ENCODE results near the gene OTUB2. TPM values are rescaled to one million over a fixed set of nuclear protein-coding genes. Genes with fewer than 3 reads are reported as not detected.

The OTUB2 gene
- total and polyA plus RNA-seq, 2 of the 8 experiments (the other 6 are each of a cell fraction or from before 2014, with no cell fraction given) = 2.2 to 4.2 TPM

DNA sequence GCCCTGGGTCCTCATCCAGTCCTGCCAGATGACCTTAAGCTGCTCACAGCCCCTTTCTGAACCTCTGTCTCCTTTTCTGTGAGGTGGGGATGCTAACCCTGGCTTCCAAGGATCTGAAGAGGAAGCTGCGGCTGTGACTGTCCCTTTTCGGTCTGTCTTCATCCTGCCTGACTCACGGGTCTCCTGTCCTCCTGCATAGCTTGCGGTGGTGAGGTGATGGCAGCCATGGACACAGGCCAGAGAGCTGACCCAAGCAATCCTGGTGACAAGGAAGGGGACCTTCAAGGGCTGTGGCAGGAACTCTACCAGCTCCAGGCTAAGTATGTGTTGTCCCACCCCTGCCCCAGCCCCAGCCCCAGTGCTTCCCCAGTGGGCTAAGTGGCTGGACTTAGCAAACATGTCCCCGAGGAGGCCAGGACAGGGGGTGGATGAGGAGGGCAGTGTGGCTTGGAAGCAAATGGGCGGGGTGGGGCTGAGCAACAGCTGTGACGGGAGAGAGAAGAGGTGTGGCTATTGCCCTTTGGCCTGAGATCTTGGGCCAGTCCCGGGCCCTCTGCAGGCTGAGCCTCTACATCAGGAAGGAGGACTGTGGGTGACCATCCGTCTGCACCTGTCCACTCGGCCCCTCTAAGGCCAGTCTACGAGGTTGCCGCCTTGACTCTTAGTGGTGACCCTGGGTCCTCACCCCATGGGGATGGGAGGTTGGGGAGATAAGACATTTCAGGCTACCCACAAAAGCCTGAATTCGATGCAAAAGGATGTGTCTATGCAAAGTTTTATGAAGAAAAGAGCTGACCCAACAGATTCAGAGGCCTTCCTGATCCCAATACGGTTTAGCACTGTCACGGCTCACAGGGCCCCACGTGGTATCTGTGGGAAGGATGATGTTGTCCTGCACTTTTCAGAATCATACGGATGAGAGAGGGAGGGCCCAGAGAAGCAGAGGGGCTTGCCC is 27.9 kb upstream of the OTUB2 start:
- FAIRE-seq = no peak
- Histone ChIP-seq H3K27me3 (replicated peaks in 1 of 4; ENCODE audit: control insufficient read depth in 3 of 4, extremely low read depth in 1 of 4, insufficient read depth in 3 of 4, low read length in 3 of 4) (0 out of 7 replicates have a peak, but pooled peaks cover 0 to 2% (median 0%) of the 10 kb centered on the region in 4 experiments), H2BK120ac (replicated peaks; ENCODE audit: low read depth, low read length) (no peak overlapping the region), H2BK20ac (ENCODE audit: low read length) (no peak overlapping the region), H4K20me1 (replicated peaks in 1 of 2; ENCODE audit: control insufficient read depth in 1 of 2, insufficient read depth in 2 of 2, low read length in 2 of 2) (no peaks in the 10 kb centered on the region), H3K14ac (ENCODE audit: insufficient read length) (no peak overlapping the region), H2BK5ac (ENCODE audit: low read depth, low read length) (no peak overlapping the region), H3K9me3 (ENCODE audit: insufficient read depth in 2 of 2, low read depth in 1 of 2, low read length in 1 of 2) (no peaks in the 10 kb centered on the region), H3K9ac (replicated peaks in 1 of 4; ENCODE audit: extremely low read depth in 1 of 4, low read depth in 3 of 4, low read length in 3 of 4) (no peak overlapping the region; a peak in 1 of 7 replicates), H3K23me2 (ENCODE audit: low read depth, low read length) (no peaks in the 10 kb centered on the region), H3K4ac (replicated peaks; ENCODE audit: insufficient read length, low read depth, low read length) (no peak overlapping the region), H2AK5ac (ENCODE audit: low read depth, low read length) (no peak overlapping the region), H3K18ac (ENCODE audit: extremely low read depth, low read length) (no peak overlapping the region), H4K5ac (ENCODE audit: insufficient read length, low read depth, low read length) (no peak overlapping the region), H4K8ac (ENCODE audit: extremely low read depth, insufficient read depth, low read length) (no peak overlapping the region; the same call in 1 of the 2 replicates), H3K4me1 (replicated peaks in 1 of 4; ENCODE audit: control insufficient read depth in 3 of 4, insufficient read depth in 4 of 4, low read length in 3 of 4) (peaks cover 0 to 6% (median 2%) of the 10 kb centered on the region in 4 experiments; a peak in 3 of 7 replicates), H3K27ac (ENCODE audit: low read depth, low read length) (no peak overlapping the region), H3K79me2 (ENCODE audit: control insufficient read depth in 1 of 2, insufficient read depth in 2 of 2, low read length in 2 of 2) (no peaks in the 10 kb centered on the region), H3K4me3 (ENCODE audit: extremely low read depth in 1 of 4, insufficient read depth in 2 of 4, low read depth in 3 of 4, low read length in 4 of 4) (no peak overlapping the region), H3K36me3 (ENCODE audit: control insufficient read depth in 2 of 4, insufficient read depth in 4 of 4, low read length in 3 of 4) (no peaks in the 10 kb centered on the region), H2BK15ac (ENCODE audit: low read length) (no peak overlapping the region), H3K56ac (replicated peaks; ENCODE audit: insufficient read length, low read depth, low read length) (no peak overlapping the region), H3K4me2 (ENCODE audit: insufficient read depth in 1 of 2, low read depth in 2 of 2, low read length in 2 of 2) (no peak overlapping the region), H2BK12ac (ENCODE audit: low read depth, low read length) (no peak overlapping the region), H4K91ac (replicated peaks; ENCODE audit: insufficient read length, low read length) (no peak overlapping the region), H2AFZ (ENCODE audit: low read length) (no peak overlapping the region), H3K23ac (ENCODE audit: insufficient read length) (no peak overlapping the region), H3K79me1 (ENCODE audit: low read depth, low read length) (no peaks in the 10 kb centered on the region; the same call in 1 of the 2 replicates)
- DNase-seq (ENCODE audit: low read depth in 1 of 2, low spot score in 2 of 2) = no peak
- ChIA-PET CTCF (ENCODE audit: partially characterized antibody) (interaction anchor here (0.6 to 20.5 kb wide), 16 partner anchors 6 to 201 kb away, joined by 3 to 484 read pairs (median 4); no protein-coding TSS in a partner anchor), POLR2A (ENCODE audit: partially characterized antibody) (interaction anchor here (2.7 kb wide), 1 partner anchor 58 kb away, joined by 8 read pairs; no protein-coding TSS in a partner anchor)
- 90% methylated on average over 17 of the region's 17 CpGs; no CpG with 5 or more reads in 1 of the 2 experiments for WGBS, 2 experiments (ENCODE audit: extremely low coverage in 1 of 2, insufficient coverage in 1 of 2, insufficient read length in 1 of 2, insufficient replicate concordance in 2 of 2, low coverage in 1 of 2, low lambda C conversion rate in 2 of 2, missing lambda C conversion rate in 1 of 2)
- TF ChIP-seq, protein P1, sequence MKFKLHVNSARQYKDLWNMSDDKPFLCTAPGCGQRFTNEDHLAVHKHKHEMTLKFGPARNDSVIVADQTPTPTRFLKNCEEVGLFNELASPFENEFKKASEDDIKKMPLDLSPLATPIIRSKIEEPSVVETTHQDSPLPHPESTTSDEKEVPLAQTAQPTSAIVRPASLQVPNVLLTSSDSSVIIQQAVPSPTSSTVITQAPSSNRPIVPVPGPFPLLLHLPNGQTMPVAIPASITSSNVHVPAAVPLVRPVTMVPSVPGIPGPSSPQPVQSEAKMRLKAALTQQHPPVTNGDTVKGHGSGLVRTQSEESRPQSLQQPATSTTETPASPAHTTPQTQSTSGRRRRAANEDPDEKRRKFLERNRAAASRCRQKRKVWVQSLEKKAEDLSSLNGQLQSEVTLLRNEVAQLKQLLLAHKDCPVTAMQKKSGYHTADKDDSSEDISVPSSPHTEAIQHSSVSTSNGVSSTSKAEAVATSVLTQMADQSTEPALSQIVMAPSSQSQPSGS (IDR thresholded peaks at IDR 0.05; ENCODE audit: low read length) = no peak
- TF ChIP-seq TCF12 (IDR thresholded peaks at IDR 0.05; ENCODE audit: low read depth, low read length) = no peak
- no peak for TF ChIP-seq RAD21 (IDR thresholded peaks at IDR 0.05 in 1 of 2, conservative IDR thresholded peaks at IDR 0.05 in 1 of 2; ENCODE audit: low read depth in 2 of 2, low read length in 2 of 2)
- no peak for TF ChIP-seq TEAD4 (IDR thresholded peaks at IDR 0.05; ENCODE audit: low read depth, low read length)
- no peak for TF ChIP-seq YY1 (IDR thresholded peaks at IDR 0.05; ENCODE audit: low read depth, low read length)
- TF ChIP-seq BACH1 (IDR thresholded peaks at IDR 0.05; ENCODE audit: low read length) = no peak
- TF ChIP-seq CBX5 (IDR thresholded peaks at IDR 0.05; ENCODE audit: low read depth, low read length) = no peak
- TF ChIP-seq GABPA (IDR thresholded peaks at IDR 0.05; ENCODE audit: borderline replicate concordance, insufficient read depth, low read length) = no peak
- no peak for TF ChIP-seq PHF8 (conservative IDR thresholded peaks at IDR 0.05; ENCODE audit: low read depth, low read length)

Data from H1 (cell line).